TTC549 (cell line): ENCODE results near the gene LAMB4.

ENCODE experiments used
- FAIRE-seq: peaks from 2 replicates; lab custom pipeline; 2012; peaks lifted over from hg19 to GRCh38; lab: Jason Lieb, UNC

The LAMB4 gene

GRCh38 chr7:107996072-107996882, 133.9 kb downstream of the LAMB4 start:
- FAIRE-seq, result no peak

GRCh38 chr7:107995184-107996071, 134.7 kb downstream of the LAMB4 start:
- FAIRE-seq, result no peak

- FAIRE-seq, result no peak
Measured at GRCh38 chr7:107994421-107995030, 135.6 kb downstream of the LAMB4 start.

- no peak for FAIRE-seq
Measured at GRCh38 chr7:107993891-107994291, 136.3 kb downstream of the LAMB4 start.

GRCh38 chr7:107989618-107990373, 140.4 kb downstream of the LAMB4 start:
- FAIRE-seq, result no peak

GRCh38 chr7:107982918-107983389, 147.2 kb downstream of the LAMB4 start:
- no peak for FAIRE-seq

- no peak for FAIRE-seq
Measured at GRCh38 chr7:107982042-107982840, 147.9 kb downstream of the LAMB4 start.

GRCh38 chr7:107981466-107981865, 148.7 kb downstream of the LAMB4 start:
- no peak for FAIRE-seq

- no peak for FAIRE-seq
Measured at GRCh38 chr7:107980671-107981190, 149.4 kb downstream of the LAMB4 start.

- FAIRE-seq, result no peak
Measured at GRCh38 chr7:107980171-107980570, 150.0 kb downstream of the LAMB4 start.

- no peak for FAIRE-seq
Measured at GRCh38 chr7:107978815-107979408, 151.2 kb downstream of the LAMB4 start.

GRCh38 chr7:107977048-107977447, 153.1 kb downstream of the LAMB4 start:
- no peak for FAIRE-seq

- no peak for FAIRE-seq
Measured at GRCh38 chr7:107976620-107977019, 153.5 kb downstream of the LAMB4 start.

- no peak for FAIRE-seq
Measured at GRCh38 chr7:107975394-107976013, 154.7 kb downstream of the LAMB4 start.

GRCh38 chr7:107973861-107974260, 156.3 kb downstream of the LAMB4 start:
- no peak for FAIRE-seq
